Stimulated activated CD8-positive, alpha-beta memory T cell treated with anti-CD3 and anti-CD28 coated beads, Interleukin-12 subunit alpha, Interleukin-12 subunit beta, amount 100 ng/mL, for 24 hours (primary cell): ENCODE results near the gene SCN9A.
"Not testable (repeated sequence)": the region's sequence is repeated elsewhere in the genome, so short reads cannot be mapped to it uniquely, and the experiment has no call there.

ENCODE experiments used
- DNase-seq: peaks from one replicate; pipeline ENCODE4 v3.0.0-alpha.2; 2020; ENCODE audit errors: extremely low read depth

SCN9A gene

GRCh38 chr2:166375736-166376487, at the start of gene SCN9A:
Gene SCN9A (minus strand): TSS chr2:166375944. CDS start chr2:166311756, 64,188 bp downstream.
- no peak for DNase-seq

DNA sequence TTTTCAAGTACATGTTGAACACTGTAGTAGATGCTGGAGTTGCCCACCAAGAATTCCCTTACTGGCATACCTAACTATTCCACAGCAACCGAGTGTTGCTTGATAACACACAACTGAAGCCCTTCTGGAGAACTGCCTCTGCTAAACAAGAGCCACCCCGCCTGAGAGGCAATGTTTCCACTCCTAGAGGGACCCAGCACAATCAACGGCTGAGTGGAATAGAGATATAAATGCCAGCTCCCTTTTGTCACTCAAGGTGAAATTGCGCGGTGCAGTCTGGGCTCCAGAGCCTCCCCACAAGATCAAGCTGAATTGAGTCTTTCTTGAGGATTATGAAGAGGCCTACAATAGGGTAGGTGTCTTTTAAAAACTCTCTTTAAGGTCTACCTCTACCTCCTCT, 49.1 kb upstream of the SCN9A start:
- no peak for DNase-seq

DNA sequence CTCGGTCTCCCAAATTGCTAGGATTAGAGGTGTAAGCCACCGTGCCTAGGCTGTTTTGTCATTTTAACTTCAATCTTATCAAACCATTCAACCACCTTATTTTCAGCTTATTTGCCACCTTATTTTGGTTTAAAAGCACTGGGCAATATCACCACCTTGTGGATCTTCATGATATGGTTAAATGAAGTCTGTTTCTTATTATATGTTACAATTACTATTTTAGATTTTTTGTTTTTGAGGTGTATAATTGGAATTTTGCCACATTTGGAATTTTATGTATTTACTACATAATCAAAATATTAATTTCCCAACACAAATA, 43.8 kb upstream of the SCN9A start:
- DNase-seq: no peak

DNA sequence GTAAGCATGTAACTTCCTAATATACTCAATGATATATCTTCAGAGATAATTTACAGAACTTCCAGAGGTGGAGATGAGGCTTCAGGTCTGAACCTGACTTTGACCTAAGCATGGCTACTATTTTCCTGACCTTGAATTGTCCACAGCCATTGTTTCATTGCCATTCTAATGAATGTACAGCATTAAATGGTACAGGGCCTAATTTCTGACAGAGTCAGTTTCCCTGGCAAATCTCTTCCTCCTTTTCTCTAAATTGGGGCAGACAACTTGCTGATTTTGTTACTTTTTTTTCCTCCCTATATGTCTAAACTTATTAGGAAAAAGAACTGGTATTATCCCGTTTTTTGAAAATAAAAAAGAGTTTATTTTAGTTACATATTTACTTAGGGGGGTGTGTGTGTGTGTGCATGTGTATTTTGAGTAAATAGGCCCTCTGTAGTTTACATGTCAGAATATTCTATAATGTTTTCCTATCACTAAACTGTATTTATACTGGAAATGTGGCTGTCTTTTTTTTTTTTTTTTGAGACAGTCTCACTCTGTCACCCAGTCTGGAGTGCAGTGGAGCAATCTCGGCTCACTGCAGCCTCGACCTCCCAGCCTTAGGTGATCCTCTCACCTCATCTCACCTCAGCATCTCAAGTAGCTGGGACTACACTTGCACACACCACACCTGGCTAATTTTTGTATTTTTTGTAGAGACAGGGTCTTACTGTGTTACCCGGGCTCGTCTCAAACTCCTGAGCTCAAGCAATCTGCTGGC, 43.3 kb upstream of the SCN9A start:
- no peak for DNase-seq

- no peak for DNase-seq
Measured at GRCh38 chr2:166417669-166418068, 41.9 kb upstream of the SCN9A start.

- DNase-seq: no peak
Measured at GRCh38 chr2:166413255-166413654, 37.5 kb upstream of the SCN9A start.

DNA sequence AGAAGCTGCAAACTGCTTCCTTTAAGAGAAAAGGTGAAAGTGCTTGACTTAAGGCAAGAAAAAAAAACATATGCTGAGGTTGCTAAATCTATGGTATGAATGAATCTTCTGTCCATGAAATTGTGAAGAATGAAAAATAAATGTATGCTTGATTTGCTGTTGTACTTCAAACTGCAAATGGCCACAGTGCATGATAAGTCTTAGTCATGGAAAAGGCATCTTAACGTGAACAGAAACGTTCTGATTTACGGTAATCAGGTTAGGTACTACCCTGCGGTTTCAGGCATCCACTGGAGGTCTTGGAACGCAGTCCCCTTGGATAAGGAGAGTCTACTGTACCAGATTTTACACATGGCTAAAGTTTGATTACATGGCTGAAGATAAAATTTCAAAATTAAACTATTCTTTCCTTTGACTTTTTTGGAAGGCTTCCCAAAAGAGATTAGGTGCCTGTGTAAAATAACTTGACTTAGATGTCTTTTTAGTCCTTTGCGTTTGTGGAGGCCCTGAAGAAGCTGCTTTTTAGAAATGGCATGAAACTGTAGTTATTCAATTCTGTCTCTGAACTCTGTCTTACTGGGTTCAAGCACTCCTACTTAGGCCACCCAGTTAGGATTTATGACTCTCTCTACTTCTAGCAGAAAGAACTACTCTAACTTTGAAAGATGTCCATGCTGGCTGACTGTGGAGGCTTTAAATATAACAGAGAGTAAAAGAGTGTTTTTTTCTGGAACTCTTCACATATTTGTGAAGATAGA, 35.9 kb upstream of the SCN9A start:
- DNase-seq: no peak

DNA sequence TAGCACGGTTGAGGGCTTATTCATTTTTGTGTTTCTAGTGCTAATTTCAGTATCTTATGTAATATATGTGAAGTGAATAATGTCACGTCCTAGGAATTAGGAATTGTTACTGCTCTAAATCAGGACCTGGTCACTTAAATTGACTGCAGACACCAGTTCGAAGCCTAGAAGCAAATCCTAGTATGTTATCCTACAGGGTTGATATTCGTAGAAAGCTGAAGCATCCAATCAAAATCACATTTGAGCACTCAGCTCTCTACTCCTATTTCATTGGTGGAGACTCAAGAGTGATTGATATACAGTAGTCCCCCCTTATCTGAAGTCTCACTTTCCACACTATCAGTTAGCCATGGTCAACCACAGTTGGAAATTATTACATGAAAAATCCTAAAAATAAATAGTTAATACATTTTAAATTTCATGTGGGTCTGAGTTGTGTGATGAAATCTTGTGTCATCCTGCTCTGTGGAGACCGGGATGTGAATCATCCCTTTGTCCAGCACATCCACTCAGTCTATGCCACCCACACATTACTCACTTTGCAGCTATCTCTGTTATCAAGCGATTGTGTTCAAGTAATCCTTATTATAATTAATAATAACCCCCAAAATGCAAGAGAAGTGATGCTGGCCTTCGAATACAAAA, 35.2 kb upstream of the SCN9A start:
- DNase-seq: no peak

DNA sequence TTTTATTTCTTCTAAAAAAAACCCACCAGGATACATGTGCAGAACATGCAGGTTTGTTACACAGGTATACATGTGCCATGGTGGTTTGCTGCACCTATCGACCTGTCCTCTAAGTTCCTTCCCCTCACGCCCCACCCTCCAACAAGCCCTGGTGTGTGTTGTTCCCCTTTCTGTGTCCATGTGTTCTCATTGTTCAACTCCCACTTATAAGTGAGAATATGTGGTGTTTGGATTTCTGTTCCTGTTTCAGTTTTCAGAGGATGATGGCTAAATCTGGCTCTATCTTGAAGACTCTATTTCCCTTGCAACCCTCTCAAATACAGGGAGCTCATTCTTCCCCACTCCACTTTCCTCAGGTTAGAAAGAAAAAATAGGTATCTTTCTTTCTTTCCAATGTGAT, 32.0 kb upstream of the SCN9A start:
- not testable (repeated sequence) for DNase-seq

- DNase-seq: no peak
Measured at GRCh38 chr2:166406374-166406773, 30.6 kb upstream of the SCN9A start.

- no peak for DNase-seq
Measured at GRCh38 chr2:166405569-166405926, 29.8 kb upstream of the SCN9A start.

GRCh38 chr2:166404831-166405568, 29.3 kb upstream of the SCN9A start:
- DNase-seq: no peak

- no peak for DNase-seq
Measured at GRCh38 chr2:166394245-166394644, 18.5 kb upstream of the SCN9A start.

DNA sequence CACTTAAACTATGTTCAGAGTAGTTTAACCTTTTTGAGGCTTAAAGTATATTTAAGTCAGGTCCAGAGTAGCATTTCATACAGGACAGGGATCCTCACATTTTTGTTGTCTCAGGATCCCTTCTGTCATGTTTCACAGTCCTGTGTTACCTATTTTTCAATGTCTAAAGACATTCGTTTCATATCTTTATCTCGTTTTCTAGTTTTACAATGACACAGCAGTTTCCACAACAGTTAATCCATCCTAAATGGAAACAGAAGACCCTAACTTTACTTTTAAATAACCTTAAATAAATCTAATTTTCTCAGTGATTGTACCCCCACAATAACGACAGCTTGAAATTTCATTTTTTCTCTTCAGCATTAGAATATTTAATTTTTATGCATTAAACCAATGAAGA, 17.3 kb upstream of the SCN9A start:
- DNase-seq: no peak

DNA sequence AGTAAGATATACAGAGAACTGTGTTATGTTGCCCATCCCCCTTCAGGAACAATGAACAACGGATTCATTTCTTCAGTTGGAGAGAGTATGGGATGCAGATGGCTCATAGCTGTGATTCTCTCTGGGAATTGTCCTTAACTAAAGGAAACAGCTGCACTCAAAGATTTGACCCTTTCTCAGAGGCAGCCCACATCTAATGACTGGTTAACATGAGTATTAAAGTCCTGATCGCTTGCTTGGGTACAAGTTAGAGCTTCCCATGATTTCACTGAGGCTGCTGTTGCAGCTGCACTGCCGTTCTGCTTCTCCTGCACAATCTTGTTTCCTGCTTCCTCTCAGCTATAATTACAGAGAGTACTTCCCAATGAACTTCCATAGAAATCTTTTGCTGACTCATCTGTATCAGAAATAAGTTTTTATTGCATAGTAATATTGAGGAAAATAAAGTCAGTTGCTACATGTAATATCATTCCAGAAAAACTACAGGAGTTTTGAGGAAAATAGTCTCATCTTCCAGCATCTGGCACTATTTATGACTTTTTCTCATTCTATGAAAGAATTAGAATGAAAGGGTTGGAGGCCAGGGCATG, 12.8 kb upstream of the SCN9A start:
- DNase-seq: no peak

- DNase-seq: no peak
Measured at GRCh38 chr2:166385313-166385712, 9.6 kb upstream of the SCN9A start.

DNA sequence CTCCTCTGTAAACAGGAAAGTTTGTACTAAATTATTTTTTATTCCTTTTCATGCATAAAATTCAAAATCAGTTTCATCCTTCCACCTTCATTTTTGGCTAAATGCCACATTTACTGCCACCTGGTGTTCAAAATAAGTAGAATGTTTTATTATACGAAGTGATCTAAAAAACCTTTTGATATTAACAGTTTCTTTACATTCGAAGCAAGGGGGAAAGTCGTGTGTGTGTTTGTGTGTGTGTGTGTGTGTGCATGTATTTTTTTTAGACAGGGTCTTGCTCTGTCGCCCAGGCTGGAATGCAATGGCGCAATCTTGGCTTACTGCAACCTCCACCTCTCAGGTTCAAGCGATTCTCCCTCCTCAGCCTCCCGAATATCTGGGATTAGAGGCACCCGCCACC, 9.0 kb upstream of the SCN9A start:
- no peak for DNase-seq

DNA sequence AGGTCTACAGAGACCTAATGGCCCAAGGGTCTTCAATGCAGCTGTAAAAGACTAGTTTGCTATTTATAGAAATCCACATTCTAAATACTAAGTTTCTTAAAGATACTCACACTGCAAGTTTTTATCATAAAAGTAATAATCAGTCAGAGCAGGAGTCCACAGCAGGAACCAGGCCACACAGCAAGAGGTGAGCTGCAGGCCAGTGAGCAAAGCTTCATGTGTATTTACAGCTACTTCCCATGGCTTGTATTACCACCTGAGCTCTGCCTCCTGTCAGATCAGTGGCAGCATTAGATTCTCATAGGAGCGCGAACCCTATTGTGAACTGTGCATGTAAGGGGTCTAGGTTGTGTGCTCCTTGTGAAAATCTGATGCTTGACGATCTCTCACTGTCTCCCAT, 6.7 kb upstream of the SCN9A start:
- DNase-seq: no peak

GRCh38 chr2:166380615-166381014, 4.9 kb upstream of the SCN9A start:
- DNase-seq: no peak

- no peak for DNase-seq
Measured at GRCh38 chr2:166376873-166377272, 1.1 kb upstream of the SCN9A start.

- no peak for DNase-seq
Measured at GRCh38 chr2:166376488-166376828, 714 bp upstream of the SCN9A start.
